ENCODE results near the gene NRCAM.
"Not testable (repeated sequence)": the region's sequence is repeated elsewhere in the genome, so short reads cannot be mapped to it uniquely, and the experiment has no call there.

Gene NRCAM

GRCh38 chr7:108367946-108368345 is 88.3 kb downstream of the NRCAM start:
- H3K9me3 ChIP-seq (ENCODE audit: insufficient read depth, low read depth, low read length) = no peaks in the 10 kb centered on the region
- H3K9ac ChIP-seq (ENCODE audit: low read depth, low read length) = no peak overlapping the region
- no peaks in the 10 kb centered on the region for H3K27me3 ChIP-seq (ENCODE audit: insufficient read depth, low read length)
- H3K36me3 ChIP-seq (ENCODE audit: insufficient read depth, low read length) = no peaks in the 10 kb centered on the region
- H3K4me1 ChIP-seq (ENCODE audit: insufficient read depth, low read length) = no peaks in the 10 kb centered on the region
- WGBS = 89% methylated on average over 5 of the region's 6 CpGs
- H3K27ac ChIP-seq (ENCODE audit: low read depth, low read length) = no peak overlapping the region
- no peak overlapping the region for H3K4me3 ChIP-seq (ENCODE audit: low read length)

- H3K4me3 ChIP-seq (ENCODE audit: low read length) = no peak overlapping the region
- no peak overlapping the region for H3K27ac ChIP-seq (ENCODE audit: low read depth, low read length)
- no peak overlapping the region for H3K9ac ChIP-seq (ENCODE audit: low read depth, low read length)
- no peaks in the 10 kb centered on the region for H3K9me3 ChIP-seq (ENCODE audit: insufficient read depth, low read depth, low read length)
- H3K4me1 ChIP-seq (ENCODE audit: insufficient read depth, low read length) = no peaks in the 10 kb centered on the region
- no peaks in the 10 kb centered on the region for H3K27me3 ChIP-seq (ENCODE audit: insufficient read depth, low read length)
- no peaks in the 10 kb centered on the region for H3K36me3 ChIP-seq (ENCODE audit: insufficient read depth, low read length)
These were observed 88.9 kb downstream of the NRCAM start for GRCh38 chr7:108367314-108367713.

GRCh38 chr7:108363659-108364058 is 92.6 kb downstream of the NRCAM start:
- H3K9ac ChIP-seq (ENCODE audit: low read depth, low read length) = no peak overlapping the region
- H3K4me3 ChIP-seq (ENCODE audit: low read length) = no peak overlapping the region
- no peaks in the 10 kb centered on the region for H3K27me3 ChIP-seq (ENCODE audit: insufficient read depth, low read length)
- no peak overlapping the region for H3K27ac ChIP-seq (ENCODE audit: low read depth, low read length)
- H3K4me1 ChIP-seq (ENCODE audit: insufficient read depth, low read length) = no peaks in the 10 kb centered on the region
- H3K36me3 ChIP-seq (ENCODE audit: insufficient read depth, low read length) = no peaks in the 10 kb centered on the region
- H3K9me3 ChIP-seq (ENCODE audit: insufficient read depth, low read depth, low read length) = no peaks in the 10 kb centered on the region

DNA sequence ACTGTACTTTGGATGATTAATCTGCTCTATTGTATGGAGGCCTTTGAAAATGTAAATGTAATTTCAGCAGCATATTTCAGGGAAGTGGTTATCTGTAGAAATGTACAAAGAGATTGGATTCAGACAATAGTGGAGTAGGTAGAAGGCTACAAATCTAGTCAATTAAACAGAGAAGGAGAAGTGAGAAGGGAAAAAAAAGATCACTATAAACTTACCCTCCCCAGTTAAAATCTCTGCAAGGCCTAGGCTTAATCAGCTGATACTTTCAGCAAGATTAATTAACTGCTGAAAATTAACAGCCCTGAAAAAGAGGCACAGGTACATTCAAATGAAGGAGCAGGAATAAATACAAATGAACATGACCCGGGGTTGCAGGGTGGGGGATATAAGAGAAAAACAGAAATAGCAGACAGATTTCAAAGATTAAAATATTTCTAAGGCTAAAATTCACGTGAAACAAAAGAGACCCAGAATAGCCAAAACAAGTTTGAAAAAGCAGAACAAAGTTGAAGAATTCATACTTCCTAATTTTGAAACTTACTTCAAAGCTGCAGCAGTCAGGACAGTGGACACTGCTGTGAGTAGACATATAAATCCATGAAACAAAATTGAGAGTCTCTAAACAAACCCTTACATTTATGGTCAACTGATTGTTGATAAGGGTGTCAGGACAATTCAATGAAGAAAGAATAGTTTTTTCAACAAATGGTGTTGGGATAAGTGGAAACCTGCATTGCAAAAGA is 96.0 kb downstream of the NRCAM start:
- no peak overlapping the region for H3K9ac ChIP-seq (ENCODE audit: low read depth, low read length)
- 93% methylated on average over 2 of the region's 2 CpGs for WGBS

DNA sequence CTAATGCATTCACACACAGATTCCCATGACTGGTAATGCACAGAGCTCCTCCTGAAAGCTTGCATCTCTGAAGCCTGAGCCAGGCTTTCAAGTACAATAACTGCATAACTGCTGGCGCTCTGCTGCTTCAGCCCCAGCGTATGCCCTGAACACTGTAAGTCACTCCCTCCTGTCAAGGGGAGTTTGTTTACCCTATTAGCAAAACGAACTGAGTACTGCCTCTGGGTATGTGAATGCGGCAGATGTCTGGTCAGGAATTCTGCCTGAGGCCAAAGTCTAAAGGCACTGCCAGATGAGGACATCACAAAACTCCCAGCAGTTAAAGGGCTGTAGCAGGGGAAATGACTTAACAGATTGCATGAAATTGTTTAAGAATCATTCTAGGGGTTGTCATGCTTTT is 97.7 kb downstream of the NRCAM start:
- Histone ChIP-seq H3K9ac (ENCODE audit: low read depth, low read length) (no peak overlapping the region), H3K27me3 (ENCODE audit: insufficient read depth, low read length) (no peaks in the 10 kb centered on the region), H3K27ac (ENCODE audit: low read depth, low read length) (no peak overlapping the region), H3K4me3 (ENCODE audit: low read length) (no peak overlapping the region), H3K4me1 (ENCODE audit: insufficient read depth, low read length) (0 out of 2 replicates have a peak, but pooled peaks cover 4% of the 10 kb centered on the region), H3K36me3 (ENCODE audit: insufficient read depth, low read length) (no peaks in the 10 kb centered on the region), H3K9me3 (ENCODE audit: insufficient read depth, low read depth, low read length) (no peaks in the 10 kb centered on the region)
- 62% methylated on average over 4 of the region's 4 CpGs for WGBS

More for the DNA sequence above, 96.0 kb downstream of the NRCAM start:
- Histone ChIP-seq H3K4me3 (ENCODE audit: low read length) (no peak overlapping the region), H3K27me3 (ENCODE audit: insufficient read depth, low read length) (no peaks in the 10 kb centered on the region), H3K36me3 (ENCODE audit: insufficient read depth, low read length) (no peaks in the 10 kb centered on the region), H3K4me1 (ENCODE audit: insufficient read depth, low read length) (0 out of 2 replicates have a peak, but pooled peaks cover 4% of the 10 kb centered on the region), H3K9me3 (ENCODE audit: insufficient read depth, low read depth, low read length) (no peaks in the 10 kb centered on the region), H3K27ac (ENCODE audit: low read depth, low read length) (no peak overlapping the region)

- Histone ChIP-seq H3K27me3 (ENCODE audit: insufficient read depth, low read length) (no peaks in the 10 kb centered on the region), H3K9me3 (ENCODE audit: insufficient read depth, low read depth, low read length) (no peaks in the 10 kb centered on the region), H3K4me3 (ENCODE audit: low read length) (no peak overlapping the region), H3K27ac (ENCODE audit: low read depth, low read length) (no peak overlapping the region), H3K36me3 (ENCODE audit: insufficient read depth, low read length) (no peaks in the 10 kb centered on the region), H3K4me1 (ENCODE audit: insufficient read depth, low read length) (peaks cover 11% of the 10 kb centered on the region), H3K9ac (ENCODE audit: low read depth, low read length) (no peak overlapping the region)
These were observed 104.5 kb downstream of the NRCAM start for GRCh38 chr7:108351729-108352131.

- 99% methylated on average over 3 of the region's 3 CpGs for WGBS
- Histone ChIP-seq H3K9ac (ENCODE audit: low read depth, low read length) (no peak overlapping the region), H3K4me1 (ENCODE audit: insufficient read depth, low read length) (peaks cover 23% of the 10 kb centered on the region), H3K4me3 (ENCODE audit: low read length) (no peak overlapping the region), H3K36me3 (ENCODE audit: insufficient read depth, low read length) (no peaks in the 10 kb centered on the region), H3K27me3 (ENCODE audit: insufficient read depth, low read length) (no peaks in the 10 kb centered on the region), H3K27ac (ENCODE audit: low read depth, low read length) (no peak overlapping the region), H3K9me3 (ENCODE audit: insufficient read depth, low read depth, low read length) (no peaks in the 10 kb centered on the region)
These were observed 107.3 kb downstream of the NRCAM start for GRCh38 chr7:108348913-108349312.

DNA sequence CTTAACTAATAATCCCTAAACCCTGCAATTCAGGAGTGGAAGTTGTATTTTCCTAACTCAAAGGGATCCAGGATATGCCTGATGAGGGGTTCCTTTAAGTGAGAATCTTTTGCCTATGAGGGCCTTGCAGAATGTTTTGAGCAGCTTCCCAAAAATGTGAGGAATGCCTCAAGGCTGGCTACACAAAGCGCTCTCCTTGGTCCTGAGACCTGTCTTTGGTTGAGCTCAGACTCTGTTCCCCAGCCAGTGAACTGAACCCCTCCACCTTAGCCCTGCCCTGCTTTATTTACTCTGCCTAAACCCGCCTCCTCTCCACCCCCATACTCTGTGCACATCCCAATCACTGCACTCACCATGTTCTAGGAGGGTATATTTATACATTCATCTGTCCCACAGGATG is 108.6 kb downstream of the NRCAM start:
- Histone ChIP-seq H3K4me3 (ENCODE audit: low read length) (no peak overlapping the region), H3K4me1 (ENCODE audit: insufficient read depth, low read length) (peaks cover 23% of the 10 kb centered on the region)

GRCh38 chr7:108345710-108346336 is 110.4 kb downstream of the NRCAM start:
- 82% methylated on average over 9 of the region's 9 CpGs for WGBS
- Histone ChIP-seq H3K4me3 (ENCODE audit: low read length) (no peak overlapping the region), H3K36me3 (ENCODE audit: insufficient read depth, low read length) (no peaks in the 10 kb centered on the region), H3K9ac (ENCODE audit: low read depth, low read length) (no peak overlapping the region), H3K9me3 (ENCODE audit: insufficient read depth, low read depth, low read length) (no peaks in the 10 kb centered on the region), H3K4me1 (ENCODE audit: insufficient read depth, low read length) (peaks cover 23% of the 10 kb centered on the region), H3K27me3 (ENCODE audit: insufficient read depth, low read length) (no peaks in the 10 kb centered on the region), H3K27ac (ENCODE audit: low read depth, low read length) (no peak overlapping the region)

More for the DNA sequence above, 108.6 kb downstream of the NRCAM start:
- H3K9me3 ChIP-seq (ENCODE audit: insufficient read depth, low read depth, low read length) = no peaks in the 10 kb centered on the region
- no peak overlapping the region for H3K9ac ChIP-seq (ENCODE audit: low read depth, low read length)
- no peaks in the 10 kb centered on the region for H3K36me3 ChIP-seq (ENCODE audit: insufficient read depth, low read length)
- H3K27ac ChIP-seq (ENCODE audit: low read depth, low read length) = peak overlapping the region; percentile 47
- 25% methylated on average over 2 of the region's 2 CpGs for WGBS
- H3K27me3 ChIP-seq (ENCODE audit: insufficient read depth, low read length) = no peaks in the 10 kb centered on the region

DNA sequence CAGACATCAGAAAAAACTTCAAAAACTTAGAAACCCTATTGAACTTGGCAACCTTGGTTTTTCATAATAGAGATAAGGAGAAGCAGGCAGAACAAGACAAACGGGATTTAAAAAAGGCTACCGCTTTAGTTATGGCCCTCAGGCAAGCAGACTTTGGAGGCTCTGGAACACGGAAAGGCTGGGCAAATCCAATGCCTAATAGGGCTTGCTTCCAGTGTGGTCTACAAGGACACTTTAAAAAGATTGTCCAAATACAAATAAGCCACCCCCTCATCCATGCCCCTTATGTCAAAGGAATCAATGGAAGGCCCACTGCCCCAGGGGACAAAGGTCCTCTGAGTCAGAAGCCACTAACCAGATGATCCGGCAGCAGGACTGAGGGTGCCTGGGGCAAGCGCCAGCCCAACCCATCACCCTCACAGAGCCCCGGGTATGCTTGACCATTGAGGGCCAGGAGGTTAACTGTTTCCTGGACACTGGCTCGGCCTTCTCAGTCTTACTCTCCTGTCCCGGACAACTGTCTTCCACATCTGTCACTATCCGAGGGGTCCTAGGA is 115.3 kb downstream of the NRCAM start:
- Histone ChIP-seq H3K27me3 (ENCODE audit: insufficient read depth, low read length) (no peaks in the 10 kb centered on the region), H3K36me3 (ENCODE audit: insufficient read depth, low read length) (no peaks in the 10 kb centered on the region), H3K4me3 (ENCODE audit: low read length) (no peak overlapping the region), H3K9ac (ENCODE audit: low read depth, low read length) (no peak overlapping the region), H3K9me3 (ENCODE audit: insufficient read depth, low read depth, low read length) (no peaks in the 10 kb centered on the region), H3K27ac (ENCODE audit: low read depth, low read length) (no peak overlapping the region), H3K4me1 (ENCODE audit: insufficient read depth, low read length) (peaks cover 5% of the 10 kb centered on the region)
- 90% methylated on average over 9 of the region's 9 CpGs for WGBS

GRCh38 chr7:108340406-108340805 is 115.8 kb downstream of the NRCAM start:
- not testable (repeated sequence) for H3K9ac ChIP-seq (ENCODE audit: low read depth, low read length)

More at GRCh38 chr7:108340406-108340805, 115.8 kb downstream of the NRCAM start:
- 93% methylated on average over 6 of the region's 6 CpGs for WGBS
- H3K4me3 ChIP-seq (ENCODE audit: low read length); H3K9me3 ChIP-seq (ENCODE audit: insufficient read depth, low read depth, low read length); H3K4me1 ChIP-seq (ENCODE audit: insufficient read depth, low read length); H3K36me3 ChIP-seq (ENCODE audit: insufficient read depth, low read length); H3K27me3 ChIP-seq (ENCODE audit: insufficient read depth, low read length); H3K27ac ChIP-seq (ENCODE audit: low read depth, low read length): not testable (repeated sequence)

All from HUES64 (cell line).